ENCODE data around the gene LUZP2.
"Not testable (repeated sequence)": the region's sequence is repeated elsewhere in the genome, so short reads cannot be mapped to it uniquely, and the experiment has no call there.

Gene LUZP2

GRCh38 chr11:24886880-24887619 lies 390.2 kb downstream of the LUZP2 start:
- no peak overlapping the region for H3K9ac ChIP-seq (ENCODE audit: low read depth, low read length)
- no peaks in the 10 kb centered on the region for H3K4me1 ChIP-seq (ENCODE audit: control insufficient read depth, insufficient read depth, low read length)

GRCh38 chr11:24890426-24890825 lies 393.6 kb downstream of the LUZP2 start:
- Histone ChIP-seq H3K36me3 (ENCODE audit: control insufficient read depth, insufficient read depth, low read length) (no peaks in the 10 kb centered on the region), H3K9me3 (ENCODE audit: control insufficient read depth, insufficient read depth, low read length) (no peaks in the 10 kb centered on the region), H3K27me3 (ENCODE audit: control insufficient read depth, insufficient read depth, low read length) (no peaks in the 10 kb centered on the region), H3K4me1 (ENCODE audit: control insufficient read depth, insufficient read depth, low read length) (no peaks in the 10 kb centered on the region), H3K4me3 (ENCODE audit: low read depth, low read length) (no peak overlapping the region), H3K9ac (ENCODE audit: low read depth, low read length) (no peak overlapping the region)

More at GRCh38 chr11:24886880-24887619, 390.2 kb downstream of the LUZP2 start:
- Histone ChIP-seq H3K9me3 (ENCODE audit: control insufficient read depth, insufficient read depth, low read length) (no peaks in the 10 kb centered on the region), H3K27me3 (ENCODE audit: control insufficient read depth, insufficient read depth, low read length) (no peaks in the 10 kb centered on the region), H3K36me3 (ENCODE audit: control insufficient read depth, insufficient read depth, low read length) (no peaks in the 10 kb centered on the region), H3K4me3 (ENCODE audit: low read depth, low read length) (no peak overlapping the region)

- H3K4me3 ChIP-seq (ENCODE audit: low read depth, low read length); H3K4me1 ChIP-seq (ENCODE audit: control insufficient read depth, insufficient read depth, low read length); H3K9me3 ChIP-seq (ENCODE audit: control insufficient read depth, insufficient read depth, low read length); H3K36me3 ChIP-seq (ENCODE audit: control insufficient read depth, insufficient read depth, low read length); H3K9ac ChIP-seq (ENCODE audit: low read depth, low read length); H3K27me3 ChIP-seq (ENCODE audit: control insufficient read depth, insufficient read depth, low read length): not testable (repeated sequence)
These were observed 395.1 kb downstream of the LUZP2 start for GRCh38 chr11:24891845-24892492.

GRCh38 chr11:24896118-24896835 lies 399.4 kb downstream of the LUZP2 start:
- Histone ChIP-seq H3K36me3 (ENCODE audit: control insufficient read depth, insufficient read depth, low read length) (no peaks in the 10 kb centered on the region), H3K4me1 (ENCODE audit: control insufficient read depth, insufficient read depth, low read length) (peaks cover 4% of the 10 kb centered on the region), H3K9me3 (ENCODE audit: control insufficient read depth, insufficient read depth, low read length) (no peaks in the 10 kb centered on the region), H3K9ac (ENCODE audit: low read depth, low read length) (no peak overlapping the region), H3K4me3 (ENCODE audit: low read depth, low read length) (no peak overlapping the region), H3K27me3 (ENCODE audit: control insufficient read depth, insufficient read depth, low read length) (no peaks in the 10 kb centered on the region)

- Histone ChIP-seq H3K36me3 (ENCODE audit: control insufficient read depth, insufficient read depth, low read length) (no peaks in the 10 kb centered on the region), H3K9me3 (ENCODE audit: control insufficient read depth, insufficient read depth, low read length) (no peaks in the 10 kb centered on the region), H3K4me1 (ENCODE audit: control insufficient read depth, insufficient read depth, low read length) (peaks cover 4% of the 10 kb centered on the region), H3K9ac (ENCODE audit: low read depth, low read length) (no peak overlapping the region), H3K27me3 (ENCODE audit: control insufficient read depth, insufficient read depth, low read length) (no peaks in the 10 kb centered on the region), H3K4me3 (ENCODE audit: low read depth, low read length) (no peak overlapping the region)
These were observed 403.7 kb downstream of the LUZP2 start for GRCh38 chr11:24900514-24900913.

GRCh38 chr11:24900960-24901549 lies 404.2 kb downstream of the LUZP2 start:
- Histone ChIP-seq H3K4me1 (ENCODE audit: control insufficient read depth, insufficient read depth, low read length) (peaks cover 4% of the 10 kb centered on the region), H3K27me3 (ENCODE audit: control insufficient read depth, insufficient read depth, low read length) (no peaks in the 10 kb centered on the region), H3K9ac (ENCODE audit: low read depth, low read length) (no peak overlapping the region), H3K9me3 (ENCODE audit: control insufficient read depth, insufficient read depth, low read length) (no peaks in the 10 kb centered on the region), H3K4me3 (ENCODE audit: low read depth, low read length) (no peak overlapping the region), H3K36me3 (ENCODE audit: control insufficient read depth, insufficient read depth, low read length) (no peaks in the 10 kb centered on the region)

GRCh38 chr11:24903555-24903954 lies 406.7 kb downstream of the LUZP2 start:
- no peak overlapping the region for H3K9ac ChIP-seq (ENCODE audit: low read depth, low read length)
- H3K4me1 ChIP-seq (ENCODE audit: control insufficient read depth, insufficient read depth, low read length): peaks cover 4% of the 10 kb centered on the region
- H3K9me3 ChIP-seq (ENCODE audit: control insufficient read depth, insufficient read depth, low read length): no peaks in the 10 kb centered on the region
- no peaks in the 10 kb centered on the region for H3K27me3 ChIP-seq (ENCODE audit: control insufficient read depth, insufficient read depth, low read length)
- H3K36me3 ChIP-seq (ENCODE audit: control insufficient read depth, insufficient read depth, low read length): no peaks in the 10 kb centered on the region
- H3K4me3 ChIP-seq (ENCODE audit: low read depth, low read length): no peak overlapping the region

GRCh38 chr11:24925091-24925490 lies 428.2 kb downstream of the LUZP2 start:
- Histone ChIP-seq H3K36me3 (ENCODE audit: control insufficient read depth, insufficient read depth, low read length) (no peaks in the 10 kb centered on the region), H3K9me3 (ENCODE audit: control insufficient read depth, insufficient read depth, low read length) (no peaks in the 10 kb centered on the region), H3K27me3 (ENCODE audit: control insufficient read depth, insufficient read depth, low read length) (no peaks in the 10 kb centered on the region), H3K4me3 (ENCODE audit: low read depth, low read length) (no peak overlapping the region), H3K9ac (ENCODE audit: low read depth, low read length) (no peak overlapping the region), H3K4me1 (ENCODE audit: control insufficient read depth, insufficient read depth, low read length) (no peaks in the 10 kb centered on the region)

- Histone ChIP-seq H3K4me3 (ENCODE audit: low read depth, low read length) (no peak overlapping the region), H3K9me3 (ENCODE audit: control insufficient read depth, insufficient read depth, low read length) (no peaks in the 10 kb centered on the region), H3K4me1 (ENCODE audit: control insufficient read depth, insufficient read depth, low read length) (no peaks in the 10 kb centered on the region), H3K27me3 (ENCODE audit: control insufficient read depth, insufficient read depth, low read length) (no peaks in the 10 kb centered on the region), H3K9ac (ENCODE audit: low read depth, low read length) (no peak overlapping the region), H3K36me3 (ENCODE audit: control insufficient read depth, insufficient read depth, low read length) (no peaks in the 10 kb centered on the region)
These were observed 435.5 kb downstream of the LUZP2 start for GRCh38 chr11:24932110-24933000.

- H3K9ac ChIP-seq (ENCODE audit: low read depth, low read length): no peak overlapping the region
- H3K27me3 ChIP-seq (ENCODE audit: control insufficient read depth, insufficient read depth, low read length): no peaks in the 10 kb centered on the region
- no peak overlapping the region for H3K4me3 ChIP-seq (ENCODE audit: low read depth, low read length)
- H3K4me1 ChIP-seq (ENCODE audit: control insufficient read depth, insufficient read depth, low read length): no peaks in the 10 kb centered on the region
- H3K36me3 ChIP-seq (ENCODE audit: control insufficient read depth, insufficient read depth, low read length): no peaks in the 10 kb centered on the region
- no peaks in the 10 kb centered on the region for H3K9me3 ChIP-seq (ENCODE audit: control insufficient read depth, insufficient read depth, low read length)
These were observed 438.0 kb downstream of the LUZP2 start for GRCh38 chr11:24934733-24935439.

All from iPS-15b (cell line).